K562 (cell line): ENCODE data around the gene HRH3. TPM values are rescaled to one million over a fixed set of nuclear protein-coding genes. Genes with fewer than 3 reads are reported as not detected.

Experiments
- ATAC-seq: fragments of 200-7000 bp; cut with Tn5 transposase; 3 replicates; pipeline ENCODE4 v1.9.1; 2020; ENCODE audit warnings: moderate library complexity
- BruUV-seq: library from RNA; stranded (reverse); fragments of 400-500 nt; replicated peaks from 2 replicates; lab custom pipeline; 2021; lab: Mats Ljungman, UMichigan
- CTCF ChIA-PET: fragments of 300-600 bp; formaldehyde crosslinking; extraction: SDS; loops from one replicate; lab custom pipeline; 2021; ENCODE audit warnings: low intra/inter-chr PET ratio; lab: Yijun Ruan, JAX
- POLR2A ChIA-PET: fragments of 300-600, 350-650 bp; sonication (Branson Sonifier 250); formaldehyde crosslinking; extraction: SDS; loops from one replicate; lab custom pipeline; 2021; ENCODE audit warnings: antibody characterized with exemption, inconsistent platforms; lab: Yijun Ruan, JAX
- DNase-seq, 4 experiments: peaks; one replicate each; pipeline versions ENCODE4 v3.0.0 to v3.0.0-alpha.2; 2011 to 2018; ENCODE audit warnings: low spot score in 3 of 4, mixed read lengths in 3 of 4; ENCODE audit errors: extremely low read depth in 1 of 4
- FAIRE-seq: peaks from 2 replicates; lab custom pipeline; 2011; peaks lifted over from hg19 to GRCh38; lab: Jason Lieb, UNC
- H2AFZ ChIP-seq: 2 replicates; pipeline ENCODE4 v1.6.0; 2011; ENCODE audit warnings: low read depth, low read length, control low read depth, inconsistent platforms
- H3K27ac ChIP-seq: fragments of 200-600 bp; 3 replicates; pipeline ENCODE4 v1.8.0; 2011; ENCODE audit warnings: low read depth, mild to moderate bottlenecking, control low read depth, inconsistent platforms, low read length, moderate library complexity, mixed read lengths; ENCODE audit errors: extremely low read depth
- H3K27me3 ChIP-seq, 2 experiments: fragments of 300-600 bp in 1 of 2; 2 replicates in 1 of 2; 3 replicates in 1 of 2; pipeline versions ENCODE4 v1.6.0 to v1.8.0; 2011; ENCODE audit warnings: inconsistent platforms in 2 of 2, low read length in 2 of 2, mild to moderate bottlenecking in 1 of 2, mixed read lengths in 1 of 2, moderate library complexity in 1 of 2; ENCODE audit not compliant: control insufficient read depth in 2 of 2, insufficient read depth in 2 of 2
- H3K36me3 ChIP-seq: fragments of 300-600 bp; 3 replicates; pipeline ENCODE4 v1.8.0; 2011; ENCODE audit warnings: mild to moderate bottlenecking, low read length, inconsistent platforms; ENCODE audit not compliant: control insufficient read depth, insufficient read depth
- H3K4me1 ChIP-seq, 2 experiments: fragments of 200-600 bp in 1 of 2; replicated peaks in 1 of 2; 2 replicates in 1 of 2; 3 replicates in 1 of 2; pipeline versions ENCODE4 v1.5.1 to v1.8.0; 2011; ENCODE audit warnings: inconsistent platforms in 2 of 2, low read length in 2 of 2, mild to moderate bottlenecking in 1 of 2, mixed read lengths in 1 of 2, moderate library complexity in 1 of 2; ENCODE audit not compliant: control insufficient read depth in 2 of 2, insufficient read depth in 2 of 2
- H3K4me2 ChIP-seq: 2 replicates; pipeline ENCODE4 v1.6.1; 2011; ENCODE audit warnings: low read length, control low read depth, inconsistent platforms, mixed read lengths; ENCODE audit not compliant: insufficient read depth
- H3K4me3 ChIP-seq: fragments of 200-600 bp; sonication (generic), shearing (Covaris generic); 2 replicates; pipeline ENCODE4 v1.5.1; 2016; ENCODE audit warnings: control low read depth, inconsistent platforms
- H3K79me2 ChIP-seq: fragments of 200-600 bp; 3 replicates; pipeline ENCODE4 v1.8.0; 2011; ENCODE audit warnings: low read length, inconsistent platforms; ENCODE audit not compliant: control insufficient read depth, insufficient read depth
- H3K9ac ChIP-seq, 2 experiments: 2 replicates each; pipeline versions ENCODE4 v1.6.0 to v1.6.1; 2011; ENCODE audit warnings: low read depth in 2 of 2, low read length in 2 of 2, control low read depth in 1 of 2, inconsistent platforms in 1 of 2, mild to moderate bottlenecking in 1 of 2, mixed read lengths in 1 of 2; ENCODE audit not compliant: insufficient read depth in 1 of 2
- H3K9me1 ChIP-seq: one replicate; pipeline ENCODE4 v1.6.0; 2011; ENCODE audit warnings: inconsistent platforms, mild to moderate bottlenecking, low read length, moderate library complexity; ENCODE audit not compliant: control insufficient read depth, insufficient read depth
- H3K9me3 ChIP-seq: replicated peaks from 2 replicates; pipeline ENCODE4 v1.5.1; 2011; ENCODE audit warnings: low read depth, low read length, inconsistent platforms; ENCODE audit not compliant: control insufficient read depth, insufficient read depth
- H4K20me1 ChIP-seq: replicated peaks from 2 replicates; pipeline ENCODE4 v1.6.1; 2011; ENCODE audit warnings: low read length, inconsistent platforms, mixed read lengths; ENCODE audit not compliant: control insufficient read depth, insufficient read depth
- EZH2 ChIP-seq: IDR thresholded peaks from 2 replicates; pipeline ENCODE4 v1.6.1; 2012; ENCODE audit warnings: low read depth, mild to moderate bottlenecking, inconsistent platforms, low read length, borderline replicate concordance
- PKNOX1 ChIP-seq: fragments of 450-650 bp; IDR thresholded peaks from 2 replicates; pipeline ENCODE4 v1.6.1; 2016
- ZNF41 ChIP-seq: fragments of 250-450 bp; sonication (Bioruptor Pico); conservative IDR thresholded peaks from 2 replicates; pipeline ENCODE4 v1.4.0; 2020; ENCODE audit warnings: mild to moderate bottlenecking
- ZNF583 ChIP-seq: fragments of 250-450 bp; sonication (Bioruptor Pico); IDR thresholded peaks from 2 replicates; pipeline ENCODE4 v1.4.0; 2020
- WGBS: fragments of 100-300 bp; shearing (Covaris generic); methylation state at CpG from one replicate; pipeline ENCODE4 v1.1.6; 2016; ENCODE audit warnings: low coverage, mixed read lengths; ENCODE audit not compliant: insufficient coverage; ENCODE audit errors: missing lambda C conversion rate; 5-methylcytosine and 5-hydroxymethylcytosine counted together
- in situ Hi-C: fragments of 300-500 bp; cut with MboI; formaldehyde crosslinking; loops from 4 replicates; pipeline ENCODE4 v1.15.0; 2018; ENCODE audit warnings: inconsistent platforms, mixed read lengths
- intact Hi-C: fragments of 100-400 bp; cut with micrococcal nuclease; formaldehyde crosslinking; loops from 2 replicates; pipeline ENCODE4 v1.14.2; 2022
- polyA plus RNA-seq, 8 experiments: library from polyadenylated mRNA; depleted of rRNA in 4 of 8; stranded (reverse) in 5 of 8; unstranded in 3 of 8; fragments of >200 nt; fragmentation: Nextera tagmentation in 2 of 8; fragmentation: Illumina TruSeq in 1 of 8; extraction: Ambion mirVana in 2 of 8; extraction: Trizol in 1 of 8; gene quantifications; 2 replicates each; pipeline versions ENCODE4 v1.2.1 to v1.2.3, GENCODE V29; 2011 to 2014; ENCODE audit warnings: inconsistent platforms in 1 of 8, missing spikeins in 1 of 8
- total RNA-seq, 7 experiments: library from RNA; depleted of rRNA in 6 of 7; stranded (reverse); fragments of >200 nt in 6 of 7; fragmentation: Illumina TruSeq in 2 of 7; extraction: Trizol in 2 of 7; gene quantifications; 2 replicates each; pipeline versions ENCODE4 v1.2.1 to v1.2.3, GENCODE V29; 2011 to 2021; ENCODE audit warnings: low replicate concordance in 1 of 7
- TF ChIP-seq, protein P1 (sequence below), 2 experiments: fragments of 450-650 bp in 1 of 2; IDR thresholded peaks; 2 replicates each; pipeline ENCODE4 v1.6.1; 2011 to 2017; ENCODE audit warnings: low read depth in 2 of 2, antibody characterized with exemption in 1 of 2, borderline replicate concordance in 1 of 2, low read length in 1 of 2, mild to moderate bottlenecking in 1 of 2, mixed read lengths in 1 of 2; ENCODE audit not compliant: control insufficient read depth in 1 of 2

Gene HRH3
- total and polyA plus RNA-seq, 9 of the 15 experiments (the other 6 are each of a cell fraction or from before 2014, with no cell fraction given) = not detected

GRCh38 chr20:62216636-62217566 lies 3.2 kb downstream of the HRH3 start:
- Histone ChIP-seq H3K9me3 (no peaks in the 10 kb centered on the region), H3K9ac (no peak overlapping the region), H4K20me1 (peaks cover 17% of the 10 kb centered on the region), H3K4me2 (no peak overlapping the region), H3K4me1 (peaks cover 0 to 58% of the 10 kb centered on the region in 2 experiments; a peak in 2 of 5 replicates), H3K27me3 (peaks cover 43 to 69% of the 10 kb centered on the region in 2 experiments; a peak in 4 of 5 replicates), H3K4me3 (no peak overlapping the region), H3K9me1 (no peaks in the 10 kb centered on the region), H2AFZ (no peak overlapping the region), H3K27ac (no peak overlapping the region), H3K36me3 (no peaks in the 10 kb centered on the region), H3K79me2 (no peaks in the 10 kb centered on the region)
- 15% methylated on average over 17 of the region's 26 CpGs for WGBS
- ATAC-seq (no peak), DNase-seq (no peak), FAIRE-seq (no peak)
- intact Hi-C loops (no loop called here), in situ Hi-C loops (no loop called here)
- no TSS peak for BruUV-seq
- POLR2A ChIA-PET = interaction anchor here (0.6 to 1.9 kb wide), 4 partner anchors 9 to 523 kb away, joined by 3 to 7 read pairs (median 4); no protein-coding TSS in a partner anchor
- CTCF ChIA-PET = no interaction called here
- TF ChIP-seq ZNF41 (CRISPR knock-in tag) = no peak

- Histone ChIP-seq H3K9me3 (no peaks in the 10 kb centered on the region), H3K36me3 (no peaks in the 10 kb centered on the region), H3K9me1 (no peaks in the 10 kb centered on the region), H3K27me3 (peaks cover 43 to 68% of the 10 kb centered on the region in 2 experiments; a peak in 4 of 5 replicates), H3K27ac (no peak overlapping the region), H3K4me1 (peaks cover 0 to 56% of the 10 kb centered on the region in 2 experiments; a peak in 2 of 5 replicates), H3K4me2 (no peak overlapping the region), H3K9ac (no peak overlapping the region), H3K79me2 (no peaks in the 10 kb centered on the region), H3K4me3 (no peak overlapping the region), H4K20me1 (peaks cover 20% of the 10 kb centered on the region), H2AFZ (no peak overlapping the region)
- in situ Hi-C loops = no loop called here
- no TSS peak for BruUV-seq
- 9% methylated on average over 40 of the region's 40 CpGs for WGBS
- TF ChIP-seq EZH2 (0 out of 2 replicates have a peak, but pooled peaks have one; percentile 43), ZNF583 (CRISPR knock-in tag) (no peak), PKNOX1 (no peak)
- TF ChIP-seq, protein P1, sequence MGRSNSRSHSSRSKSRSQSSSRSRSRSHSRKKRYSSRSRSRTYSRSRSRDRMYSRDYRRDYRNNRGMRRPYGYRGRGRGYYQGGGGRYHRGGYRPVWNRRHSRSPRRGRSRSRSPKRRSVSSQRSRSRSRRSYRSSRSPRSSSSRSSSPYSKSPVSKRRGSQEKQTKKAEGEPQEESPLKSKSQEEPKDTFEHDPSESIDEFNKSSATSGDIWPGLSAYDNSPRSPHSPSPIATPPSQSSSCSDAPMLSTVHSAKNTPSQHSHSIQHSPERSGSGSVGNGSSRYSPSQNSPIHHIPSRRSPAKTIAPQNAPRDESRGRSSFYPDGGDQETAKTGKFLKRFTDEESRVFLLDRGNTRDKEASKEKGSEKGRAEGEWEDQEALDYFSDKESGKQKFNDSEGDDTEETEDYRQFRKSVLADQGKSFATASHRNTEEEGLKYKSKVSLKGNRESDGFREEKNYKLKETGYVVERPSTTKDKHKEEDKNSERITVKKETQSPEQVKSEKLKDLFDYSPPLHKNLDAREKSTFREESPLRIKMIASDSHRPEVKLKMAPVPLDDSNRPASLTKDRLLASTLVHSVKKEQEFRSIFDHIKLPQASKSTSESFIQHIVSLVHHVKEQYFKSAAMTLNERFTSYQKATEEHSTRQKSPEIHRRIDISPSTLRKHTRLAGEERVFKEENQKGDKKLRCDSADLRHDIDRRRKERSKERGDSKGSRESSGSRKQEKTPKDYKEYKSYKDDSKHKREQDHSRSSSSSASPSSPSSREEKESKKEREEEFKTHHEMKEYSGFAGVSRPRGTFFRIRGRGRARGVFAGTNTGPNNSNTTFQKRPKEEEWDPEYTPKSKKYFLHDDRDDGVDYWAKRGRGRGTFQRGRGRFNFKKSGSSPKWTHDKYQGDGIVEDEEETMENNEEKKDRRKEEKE (IDR thresholded peaks at IDR 0.05; ENCODE audit: borderline replicate concordance in 1 of 2, control insufficient read depth in 1 of 2, low read depth in 2 of 2, low read length in 1 of 2) = no peak
- DNase-seq (no peak), ATAC-seq (no peak), FAIRE-seq (no peak)
- POLR2A ChIA-PET = interaction anchor here (1.1 to 1.9 kb wide), 3 partner anchors 9 to 19 kb away, joined by 3 to 7 read pairs (median 3); no protein-coding TSS in a partner anchor
- CTCF ChIA-PET = no interaction called here
- intact Hi-C loops = no loop called here
Measured at GRCh38 chr20:62215991-62216635, 4.0 kb downstream of the HRH3 start.
